H54 (cell line): Measurements from ENCODE around the gene SPATA12.

ENCODE experiments used
- DNase-seq: peaks from one replicate; pipeline ENCODE4 v3.0.0; 2011; ENCODE audit warnings: low spot score, mixed read lengths; ENCODE audit not compliant: insufficient read length
- FAIRE-seq: peaks from 3 replicates; lab custom pipeline; 2011; peaks lifted over from hg19 to GRCh38; lab: Jason Lieb, UNC
- POLR2A ChIP-seq: IDR thresholded peaks from 2 replicates; pipeline ENCODE4 v1.6.1; 2011; ENCODE audit warnings: low read depth, mild to moderate bottlenecking, low read length

The SPATA12 gene

DNA sequence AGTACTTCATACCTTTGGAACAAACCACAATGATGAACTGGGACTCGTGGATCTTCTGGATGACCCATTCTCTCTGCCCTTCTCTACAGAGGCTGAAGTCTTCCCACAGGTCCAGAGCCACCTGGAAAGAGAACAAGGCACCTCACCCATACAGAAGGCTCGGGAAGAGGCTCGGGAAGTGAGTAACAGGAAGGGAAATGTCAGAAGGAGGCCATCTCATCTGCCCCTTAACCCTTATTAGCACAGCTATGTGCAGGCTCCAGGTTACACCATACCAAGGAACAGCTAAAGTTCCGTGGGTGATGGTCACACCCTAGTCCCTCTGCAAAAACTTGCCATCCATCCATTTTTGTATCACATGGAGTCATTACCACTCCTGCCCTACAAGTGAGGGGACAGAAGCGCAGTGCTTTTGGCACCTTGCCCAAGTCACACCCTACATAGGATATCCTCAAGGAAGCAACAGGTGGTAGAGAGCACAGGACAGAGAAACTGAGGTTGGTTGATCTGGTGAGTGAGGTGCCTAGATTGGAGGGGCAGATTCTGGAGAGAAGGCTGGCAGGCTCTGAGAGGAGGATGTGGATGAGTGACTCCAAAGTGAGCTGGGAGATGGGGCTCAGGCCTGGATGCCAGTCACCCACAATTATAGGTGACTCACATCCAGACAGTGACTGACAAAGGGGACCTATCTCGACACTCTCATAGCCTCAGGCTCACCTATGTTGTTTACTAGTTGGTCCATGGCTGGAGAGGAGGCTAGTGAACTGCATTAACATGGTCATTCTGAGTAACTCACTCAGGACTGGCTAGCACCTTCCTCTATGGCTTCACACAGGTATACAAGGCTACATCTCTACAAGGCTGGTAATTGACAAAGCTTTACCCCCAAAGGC lies 38.2 kb downstream of the SPATA12 start:
- peak; percentile 23 for FAIRE-seq
- TF ChIP-seq POLR2A = no peak
- no peak for DNase-seq

DNA sequence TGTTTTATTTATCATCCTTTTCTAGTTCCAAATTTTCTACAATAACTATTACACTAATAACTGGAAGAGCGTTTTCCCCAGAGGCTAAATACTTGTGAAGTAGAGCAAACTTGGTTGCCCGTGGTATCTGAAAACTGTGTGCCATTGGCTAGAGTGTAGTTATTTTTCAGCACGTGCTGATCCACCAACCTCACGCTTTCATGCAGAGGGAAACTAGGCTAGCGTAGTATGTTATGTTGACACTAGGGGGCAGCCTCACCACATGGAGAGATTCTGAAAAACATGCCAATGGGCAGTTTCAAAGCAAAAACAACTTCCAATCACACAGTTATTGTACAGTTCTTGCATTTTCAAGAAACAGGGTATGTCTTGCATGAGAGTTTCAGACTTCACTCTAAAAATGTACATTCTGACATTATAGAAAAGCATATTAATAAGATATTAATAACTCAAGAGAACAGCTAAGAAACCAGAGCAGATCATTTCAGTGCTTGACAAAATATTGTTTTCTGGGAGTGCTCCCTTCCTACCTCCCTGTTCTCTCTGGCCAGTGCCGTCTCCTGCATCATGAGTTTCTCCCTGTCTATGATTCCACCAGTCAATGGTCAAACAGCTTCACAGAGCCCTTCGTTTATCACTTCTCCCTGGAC lies 39.7 kb downstream of the SPATA12 start:
- no peak for TF ChIP-seq POLR2A
- FAIRE-seq (peak; percentile 96), DNase-seq (peak; percentile 49)

DNA sequence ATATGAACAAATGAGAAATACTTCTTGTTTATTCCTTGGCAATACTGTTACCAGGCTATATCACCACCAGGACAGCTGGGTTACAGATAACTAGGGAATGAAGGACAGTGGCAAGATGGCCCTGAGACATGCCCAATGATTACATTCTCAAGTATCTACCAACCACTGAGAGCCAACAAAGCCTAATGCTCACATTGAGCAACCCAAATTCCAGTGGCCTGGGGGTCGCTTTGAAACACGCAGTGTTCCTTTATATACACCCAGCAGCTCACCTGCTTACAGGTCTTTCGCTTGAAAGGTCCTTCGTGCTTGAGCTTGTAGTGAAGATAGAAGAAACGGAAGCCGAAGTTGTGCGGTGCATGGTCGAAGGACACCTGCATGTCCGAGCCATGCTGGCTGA lies 45.1 kb downstream of the SPATA12 start:
- FAIRE-seq (no peak), DNase-seq (no peak)
- no peak for TF ChIP-seq POLR2A

GRCh38 chr3:57108684-57109083 lies 48.2 kb downstream of the SPATA12 start:
- DNase-seq = no peak
- no peak for TF ChIP-seq POLR2A
- FAIRE-seq = no peak

DNA sequence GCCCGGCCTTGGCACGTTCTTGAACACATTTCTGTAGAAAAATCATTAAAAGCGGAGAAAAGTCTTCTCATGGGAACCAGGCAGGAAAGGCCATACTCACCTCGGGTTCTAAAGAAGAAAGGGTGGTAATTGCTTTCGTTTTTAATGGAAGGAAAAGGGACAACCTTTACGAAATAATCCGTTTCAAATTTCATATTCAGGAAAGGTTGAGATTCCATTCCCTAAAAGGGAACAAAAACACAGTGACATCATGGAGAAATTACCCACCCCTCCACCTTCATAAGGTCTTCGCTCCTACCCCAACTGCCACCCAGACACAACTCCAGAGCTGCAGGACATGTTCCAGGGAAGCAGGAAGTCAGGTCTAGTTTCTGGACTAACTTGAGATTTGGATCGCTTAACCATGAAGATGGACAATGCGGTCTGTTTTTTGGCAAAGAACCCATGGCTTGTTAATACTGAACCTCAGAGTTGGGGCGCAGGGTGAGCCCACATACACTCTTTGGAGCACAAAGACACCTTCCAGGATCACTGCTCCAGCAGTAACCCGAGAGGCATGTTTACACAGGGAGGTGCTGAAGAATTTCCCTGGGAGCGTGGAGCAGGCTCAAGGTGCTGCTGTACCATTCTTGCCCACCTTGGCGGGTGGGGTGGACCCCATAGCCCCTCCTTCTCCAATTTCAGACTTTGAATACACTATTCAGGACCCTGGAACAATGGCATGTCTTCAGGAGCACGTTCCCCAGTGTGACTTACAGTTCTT lies 49.2 kb downstream of the SPATA12 start:
- no peak for DNase-seq
- no peak for TF ChIP-seq POLR2A
- FAIRE-seq = no peak

DNA sequence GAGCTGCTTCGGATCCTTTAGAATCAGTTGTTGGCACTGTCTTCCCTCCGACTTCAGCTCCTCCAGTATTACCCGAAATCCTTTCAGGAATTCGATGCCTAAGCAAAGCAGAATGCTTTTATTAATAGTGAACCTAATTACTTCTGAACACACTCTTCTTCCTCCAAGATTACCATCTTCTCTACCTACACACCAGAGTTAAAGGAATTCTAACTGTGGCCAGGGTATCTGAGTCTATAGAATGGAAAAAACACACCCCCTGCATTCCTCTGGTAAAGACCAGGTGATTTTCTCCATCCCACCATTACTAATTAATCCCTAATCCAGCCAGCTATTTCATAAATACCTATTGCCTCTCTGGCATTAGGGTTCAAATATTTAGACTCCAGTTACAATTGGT lies 49.8 kb downstream of the SPATA12 start:
- FAIRE-seq = no peak
- TF ChIP-seq POLR2A = no peak
- DNase-seq = no peak

DNA sequence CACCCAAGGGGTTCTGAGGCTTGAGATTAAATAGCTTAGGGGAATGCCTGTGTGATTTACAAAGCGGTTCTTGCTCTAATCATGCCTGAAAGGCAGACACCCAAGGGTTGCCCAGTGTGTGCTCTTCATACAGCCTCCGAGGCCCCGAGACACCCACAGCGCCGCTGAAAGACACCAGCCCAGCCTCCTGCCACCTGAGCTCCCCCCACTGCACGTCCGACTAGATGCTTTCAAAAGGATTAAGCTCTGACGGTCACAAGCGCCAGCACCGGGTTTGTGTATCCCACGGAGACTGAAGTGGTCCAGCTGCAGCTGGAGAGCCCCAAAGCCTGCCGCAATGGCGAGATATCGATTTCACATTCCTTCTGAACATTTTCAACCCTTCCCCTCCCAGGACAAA lies 50.3 kb downstream of the SPATA12 start:
- no peak for TF ChIP-seq POLR2A
- no peak for DNase-seq
- FAIRE-seq = no peak

DNA sequence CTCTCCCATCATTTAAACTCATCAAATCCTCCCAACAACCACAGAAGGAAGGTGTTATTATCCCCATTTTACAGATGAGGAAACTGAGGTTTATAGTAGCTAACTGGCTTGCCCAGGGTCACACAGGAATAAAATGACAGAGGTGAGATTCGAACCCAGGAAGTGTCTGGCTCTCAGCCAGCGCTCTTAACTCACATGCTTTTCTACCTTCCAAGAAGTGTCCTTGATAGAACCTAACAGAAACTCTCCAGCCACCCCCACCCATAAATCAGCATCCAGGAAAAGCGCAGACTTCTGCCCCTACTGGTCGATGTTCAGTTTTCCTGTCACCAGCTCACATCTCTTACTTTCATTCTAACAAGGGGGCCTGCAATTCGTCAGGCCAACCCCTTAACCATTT lies 51.7 kb downstream of the SPATA12 start:
- no peak for FAIRE-seq
- TF ChIP-seq POLR2A = no peak
- DNase-seq = no peak

GRCh38 chr3:57116501-57116900 lies 56.0 kb downstream of the SPATA12 start:
- no peak for FAIRE-seq
- DNase-seq = no peak
- TF ChIP-seq POLR2A = no peak

DNA sequence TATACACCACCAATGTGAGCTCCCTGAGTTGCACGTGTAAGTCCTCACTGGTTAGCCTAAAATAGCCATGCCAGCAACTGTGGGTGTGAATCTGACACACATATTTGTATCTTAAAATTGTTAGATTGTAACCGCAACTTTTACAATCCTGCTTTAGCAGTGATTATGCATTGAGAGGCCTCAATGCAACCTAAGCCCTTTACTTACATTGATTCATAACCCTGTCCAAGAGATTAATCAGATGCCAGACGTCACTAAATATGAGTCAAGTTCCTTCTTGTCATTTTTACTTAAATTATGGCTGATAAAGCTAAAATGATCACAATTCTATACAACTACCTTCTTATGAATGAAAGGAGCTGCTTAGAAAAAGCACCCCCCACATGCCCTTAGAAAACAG lies 57.8 kb downstream of the SPATA12 start:
- DNase-seq (no peak), FAIRE-seq (no peak)
- no peak for TF ChIP-seq POLR2A

GRCh38 chr3:57120040-57120439 lies 59.6 kb downstream of the SPATA12 start:
- DNase-seq (no peak), FAIRE-seq (no peak)
- TF ChIP-seq POLR2A = no peak

- no peak for DNase-seq
Measured at GRCh38 chr3:57120451-57121174, 60.1 kb downstream of the SPATA12 start.

More at GRCh38 chr3:57120451-57121174, 60.1 kb downstream of the SPATA12 start:
- no peak for TF ChIP-seq POLR2A
- no peak for FAIRE-seq
